Measurements from ENCODE around the gene PCNX4.

- TF ChIP-seq CTCF (conservative IDR thresholded peaks at IDR 0.05; ENCODE audit: low read depth in 2 of 2) = no peak
- TF ChIP-seq EZH2 (IDR thresholded peaks at IDR 0.05; ENCODE audit: low read depth, unreplicated experiment) = no peak
- no peak for TF ChIP-seq POLR2AphosphoS5 (IDR thresholded peaks at IDR 0.05; ENCODE audit: low read depth)
- TF ChIP-seq ZNF331 (CRISPR knock-in tag; IDR thresholded peaks at IDR 0.05; ENCODE audit: low read depth) = no peak
- no peak for TF ChIP-seq ZNF114 (CRISPR knock-in tag; IDR thresholded peaks at IDR 0.05)
Measured at GRCh38 chr14:60116181-60116580, 24.5 kb downstream of the PCNX4 start.
